ENCODE data around the gene FGF11.

FGF11 gene

GRCh38 chr17:7408252-7408727 lies 31.0 kb upstream of the FGF11 start:
- no peak for DNase-seq (ENCODE audit: low read depth)

DNA sequence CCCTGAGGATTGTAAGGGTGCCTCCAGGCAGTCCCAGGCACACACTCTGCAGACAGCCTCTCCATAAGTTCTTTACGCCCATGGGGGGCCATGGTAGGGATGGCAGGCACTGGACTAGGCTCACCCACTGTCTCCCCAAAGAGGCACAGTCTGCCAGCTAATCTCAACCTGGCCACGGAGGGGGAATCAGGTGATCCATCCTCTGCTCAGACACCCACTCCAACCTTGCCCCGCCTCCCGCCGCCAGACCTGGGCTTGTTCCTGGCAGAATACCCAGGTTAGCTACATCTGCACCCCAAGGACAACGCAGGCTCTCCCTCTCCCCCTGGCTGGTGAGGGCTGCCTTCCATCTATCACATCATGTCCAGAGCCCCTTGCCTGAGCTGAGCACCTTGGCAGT lies 30.4 kb upstream of the FGF11 start:
- no peak for DNase-seq (ENCODE audit: low read depth)

DNA sequence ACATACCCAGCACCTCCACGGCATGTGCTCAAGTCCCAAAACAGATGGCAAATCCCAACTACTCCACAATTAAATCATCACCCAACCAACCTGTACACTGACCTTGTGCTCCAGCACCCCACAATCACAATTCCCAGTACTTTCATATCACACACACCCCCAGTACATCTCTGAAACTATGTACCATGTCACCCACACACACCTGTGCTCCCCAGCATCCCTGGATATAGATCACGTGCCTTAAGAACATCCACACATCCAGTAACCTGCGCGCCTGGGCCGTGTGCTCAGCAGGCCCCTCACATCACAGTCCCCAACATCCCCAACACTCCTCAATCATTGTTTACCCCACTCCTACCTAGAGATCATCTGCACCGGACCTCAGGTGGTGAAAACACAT lies 29.6 kb upstream of the FGF11 start:
- DNase-seq (ENCODE audit: low read depth), result no peak

DNA sequence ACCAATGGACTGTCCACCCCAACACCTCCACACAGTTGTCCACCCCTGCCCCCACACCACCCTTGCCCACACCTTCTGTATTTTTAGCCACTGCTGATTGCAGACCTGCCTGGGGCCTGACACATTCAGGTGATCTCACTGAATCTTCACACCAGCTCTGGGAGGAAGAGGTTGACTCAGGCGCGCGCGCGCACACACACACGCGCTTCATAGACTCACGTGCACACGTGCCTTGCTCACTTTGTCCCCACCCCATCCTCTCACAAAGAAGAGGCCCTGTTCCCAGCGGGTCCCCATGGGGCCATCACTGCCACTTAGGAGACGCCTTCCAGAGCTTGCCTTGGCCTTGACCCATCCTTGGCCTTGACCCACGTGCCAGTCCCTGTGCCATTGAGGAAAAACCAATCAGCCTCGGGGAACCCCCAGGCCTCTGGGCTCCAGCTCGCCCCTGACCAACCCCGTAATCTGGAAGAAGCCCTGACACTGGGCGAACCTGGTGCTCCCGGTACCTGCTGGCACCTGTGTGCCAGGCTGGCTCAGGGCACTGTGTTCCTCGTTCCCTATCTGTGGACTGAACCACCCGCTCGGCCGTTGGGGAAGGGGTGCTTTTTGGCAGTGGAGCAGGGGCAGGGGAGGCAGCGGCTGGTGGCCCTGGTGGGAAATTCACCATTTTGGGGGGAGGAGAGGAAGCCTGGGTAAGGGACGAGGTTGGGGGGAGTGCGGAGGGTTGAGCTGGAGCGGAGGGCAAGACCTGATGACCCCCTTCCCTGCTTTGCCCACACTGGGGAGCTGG lies 28.5 kb upstream of the FGF11 start:
- DNase-seq (ENCODE audit: low read depth), result no peak

DNA sequence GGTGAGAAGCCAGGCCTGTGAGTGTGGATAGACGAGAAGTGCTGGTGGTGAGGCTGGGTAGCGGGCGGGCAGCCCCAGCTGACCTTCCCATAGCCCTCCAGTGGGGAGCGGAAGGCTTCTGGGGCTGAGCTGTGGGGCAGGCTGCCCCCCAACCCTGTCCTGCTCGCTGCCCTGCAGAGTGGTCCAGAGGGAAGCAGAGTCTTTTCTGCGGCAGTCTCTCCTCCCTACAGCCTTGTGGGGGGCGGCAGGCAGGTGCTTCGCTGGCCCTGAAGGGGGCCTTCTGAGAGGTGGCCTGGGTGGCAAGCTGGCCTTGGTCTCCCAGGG lies 27.9 kb upstream of the FGF11 start:
- no peak for DNase-seq (ENCODE audit: low read depth)

DNA sequence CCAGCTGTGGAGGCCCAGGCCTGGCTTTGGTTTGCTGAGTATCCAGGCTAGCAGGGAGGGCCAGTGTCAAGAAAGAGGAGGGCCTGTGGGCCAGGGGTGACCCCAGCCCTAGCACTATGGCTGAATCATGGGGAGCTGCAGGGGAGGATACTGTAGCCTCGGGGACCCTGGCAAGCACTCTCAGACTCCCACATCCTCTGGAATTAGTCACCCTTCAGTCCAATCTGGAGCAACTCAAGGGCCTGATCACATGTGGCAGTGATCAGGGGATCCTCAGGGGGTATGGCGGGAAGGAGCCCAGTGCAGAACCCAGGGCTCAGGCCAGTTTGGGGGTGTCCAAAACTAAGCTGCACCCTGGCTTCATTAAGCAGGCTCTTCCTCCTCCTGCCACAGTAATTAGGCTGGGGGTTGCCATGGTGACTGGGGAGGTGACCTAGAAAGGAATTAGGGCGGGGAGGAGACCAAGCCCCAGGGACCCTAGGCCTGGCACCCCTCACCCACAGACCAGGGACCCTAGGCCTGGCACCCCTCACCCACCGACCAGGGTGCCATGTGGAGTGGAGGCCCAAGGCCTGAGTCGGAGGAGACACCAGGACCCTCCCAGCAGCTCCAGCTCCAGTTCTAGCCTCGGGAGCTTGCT lies 25.8 kb upstream of the FGF11 start:
- DNase-seq (ENCODE audit: low read depth), result no peak

GRCh38 chr17:7414837-7415236 lies 24.5 kb upstream of the FGF11 start:
- DNase-seq (ENCODE audit: low read depth), result no peak

DNA sequence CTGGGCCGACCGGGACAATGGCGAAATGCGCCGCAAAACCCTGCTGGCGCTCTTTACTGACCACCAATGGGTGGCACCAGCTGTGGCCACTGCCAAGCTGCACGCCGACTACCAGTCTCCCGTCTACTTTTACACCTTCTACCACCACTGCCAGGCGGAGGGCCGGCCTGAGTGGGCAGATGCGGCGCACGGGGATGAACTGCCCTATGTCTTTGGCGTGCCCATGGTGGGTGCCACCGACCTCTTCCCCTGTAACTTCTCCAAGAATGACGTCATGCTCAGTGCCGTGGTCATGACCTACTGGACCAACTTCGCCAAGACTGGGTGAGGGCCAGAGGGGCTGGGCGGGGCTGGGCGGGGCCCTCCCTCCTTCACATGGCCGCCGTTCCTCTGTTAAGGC lies 23.5 kb upstream of the FGF11 start:
- DNase-seq (ENCODE audit: low read depth), result no peak

DNA sequence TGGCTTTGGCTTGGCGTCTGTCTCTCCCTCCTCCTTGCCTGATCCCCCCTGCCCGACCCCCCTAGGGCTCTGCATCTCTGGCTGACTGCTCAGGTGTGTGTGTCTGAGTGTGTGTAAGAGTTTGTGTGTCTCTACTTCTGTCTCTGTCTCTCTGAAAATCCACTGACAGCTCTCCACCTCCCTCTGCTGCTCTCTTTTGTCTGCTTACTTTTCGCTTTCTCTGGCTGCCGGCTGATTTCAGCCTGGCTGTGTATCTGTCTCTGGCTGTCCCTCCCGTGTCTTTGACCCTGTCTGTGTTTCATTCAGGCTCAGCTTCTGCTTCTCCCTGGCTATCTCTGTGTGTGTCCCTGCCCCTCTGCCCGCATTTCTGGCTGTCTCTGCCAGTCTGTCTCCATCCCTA lies 23.0 kb upstream of the FGF11 start:
- DNase-seq (ENCODE audit: low read depth), result no peak

DNA sequence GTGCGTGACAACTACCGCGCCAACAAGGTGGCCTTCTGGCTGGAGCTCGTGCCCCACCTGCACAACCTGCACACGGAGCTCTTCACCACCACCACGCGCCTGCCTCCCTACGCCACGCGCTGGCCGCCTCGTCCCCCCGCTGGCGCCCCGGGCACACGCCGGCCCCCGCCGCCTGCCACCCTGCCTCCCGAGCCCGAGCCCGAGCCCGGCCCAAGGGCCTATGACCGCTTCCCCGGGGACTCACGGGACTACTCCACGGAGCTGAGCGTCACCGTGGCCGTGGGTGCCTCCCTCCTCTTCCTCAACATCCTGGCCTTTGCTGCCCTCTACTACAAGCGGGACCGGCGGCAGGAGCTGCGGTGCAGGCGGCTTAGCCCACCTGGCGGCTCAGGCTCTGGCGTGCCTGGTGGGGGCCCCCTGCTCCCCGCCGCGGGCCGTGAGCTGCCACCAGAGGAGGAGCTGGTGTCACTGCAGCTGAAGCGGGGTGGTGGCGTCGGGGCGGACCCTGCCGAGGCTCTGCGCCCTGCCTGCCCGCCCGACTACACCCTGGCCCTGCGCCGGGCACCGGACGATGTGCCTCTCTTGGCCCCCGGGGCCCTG lies 22.2 kb upstream of the FGF11 start:
- DNase-seq (ENCODE audit: low read depth), result no peak

DNA sequence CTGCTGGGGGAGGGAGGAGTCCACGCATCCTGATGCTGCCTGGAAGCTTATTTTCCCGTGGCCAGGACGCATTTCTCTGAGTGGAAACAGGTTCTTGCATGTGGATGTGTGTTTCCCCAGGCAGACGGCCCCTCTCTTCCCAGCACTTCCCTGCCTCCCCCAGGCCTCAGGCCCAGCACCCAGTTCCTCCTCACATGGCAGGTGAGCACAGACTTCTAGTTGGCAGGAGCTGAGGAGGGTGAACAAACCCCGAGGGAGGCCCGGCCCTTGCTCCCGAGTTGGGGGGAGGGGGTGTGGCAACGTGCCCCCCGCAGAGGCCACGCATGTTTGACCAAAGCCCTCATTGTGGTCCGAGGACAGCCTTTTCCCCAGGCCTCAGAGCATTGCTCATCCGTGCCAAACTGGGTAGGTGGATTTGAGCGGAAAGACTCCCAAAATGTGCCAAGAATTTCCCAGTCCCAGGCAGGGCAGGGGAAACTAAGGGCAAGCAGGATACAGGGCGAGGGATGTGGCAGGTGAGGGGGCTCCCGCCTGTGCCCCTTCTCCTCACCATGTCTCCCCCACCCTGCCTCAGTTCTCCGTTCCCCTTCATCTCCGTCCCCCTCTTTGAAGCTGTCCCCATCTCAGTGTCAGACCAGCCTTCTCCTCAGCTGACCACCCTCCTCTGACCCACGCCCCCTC lies 20.7 kb upstream of the FGF11 start:
- no peak for DNase-seq (ENCODE audit: low read depth)

DNA sequence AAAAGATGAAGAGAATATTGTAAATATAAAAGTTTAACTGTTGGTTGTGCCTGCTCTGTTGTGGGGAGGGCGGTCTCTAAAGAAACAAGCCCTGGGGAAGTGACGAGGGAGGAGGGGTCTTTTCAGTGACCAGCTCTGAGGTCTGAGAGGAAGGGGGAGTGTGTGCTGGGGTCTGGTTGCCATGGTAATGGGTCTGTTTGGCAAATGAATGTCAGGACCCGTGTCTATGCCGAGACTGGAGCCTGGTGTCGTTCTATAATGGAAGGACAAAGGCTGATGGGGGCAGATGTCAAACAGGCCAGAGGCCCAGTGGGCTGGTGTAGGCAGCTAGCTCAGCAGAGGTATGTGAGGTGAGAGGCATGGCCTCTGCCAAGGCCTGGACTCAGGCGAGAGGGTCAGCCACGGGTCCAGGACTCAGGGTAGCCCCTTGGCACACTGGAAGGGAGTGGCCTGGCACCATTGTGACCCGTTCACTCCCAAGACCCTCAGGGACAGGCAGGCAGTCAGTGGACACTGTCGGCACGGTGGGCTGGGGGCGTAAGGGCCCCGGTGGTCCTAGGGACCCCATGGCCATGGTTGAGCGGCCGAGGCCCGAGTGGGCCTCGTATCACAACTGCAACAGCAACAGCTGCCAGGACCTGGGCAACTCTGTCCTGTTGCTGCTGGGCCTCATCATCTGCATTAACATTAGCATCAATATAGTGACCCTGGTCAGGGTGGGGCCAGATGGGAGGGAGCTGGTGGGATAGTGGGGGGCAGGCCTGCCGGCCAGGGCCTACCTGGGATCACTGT lies 19.3 kb upstream of the FGF11 start, which contains the start of gene SPEM1:
SPEM1 (plus strand) TSS at position 506 of the 792 bp plus-strand sequence; CDS start at position 567, 61 bp downstream.
- no peak for DNase-seq (ENCODE audit: low read depth)

GRCh38 chr17:7421186-7421585 lies 18.1 kb upstream of the FGF11 start:
- no peak for DNase-seq (ENCODE audit: low read depth)

- DNase-seq (ENCODE audit: low read depth), result no peak
These were observed 15.6 kb upstream of the FGF11 start for GRCh38 chr17:7423679-7424078.

DNA sequence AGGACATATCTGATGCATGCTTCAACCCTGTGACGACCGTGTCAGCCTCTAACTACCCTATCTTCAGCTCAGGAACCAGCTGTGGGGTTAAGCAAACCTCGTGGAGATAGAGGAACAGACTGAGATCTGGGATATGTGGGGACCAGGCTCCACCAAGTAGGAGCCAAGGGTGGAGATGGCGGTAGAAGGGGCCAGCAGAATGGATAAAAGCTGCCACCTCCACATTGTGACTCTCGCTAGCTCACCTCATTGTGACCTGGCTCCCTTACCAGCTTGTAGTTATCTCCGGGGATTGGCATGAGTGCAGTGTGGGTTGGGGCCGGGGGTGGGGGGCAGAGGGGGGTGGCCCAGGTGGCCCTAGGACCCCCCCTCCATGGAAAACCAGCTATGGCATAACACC lies 14.0 kb upstream of the FGF11 start, which contains the start of gene SPEM2:
SPEM2 (plus strand) TSS at position 301 of the 400 bp plus-strand sequence; CDS start at position 374, 73 bp downstream.
- no peak for DNase-seq (ENCODE audit: low read depth)

DNA sequence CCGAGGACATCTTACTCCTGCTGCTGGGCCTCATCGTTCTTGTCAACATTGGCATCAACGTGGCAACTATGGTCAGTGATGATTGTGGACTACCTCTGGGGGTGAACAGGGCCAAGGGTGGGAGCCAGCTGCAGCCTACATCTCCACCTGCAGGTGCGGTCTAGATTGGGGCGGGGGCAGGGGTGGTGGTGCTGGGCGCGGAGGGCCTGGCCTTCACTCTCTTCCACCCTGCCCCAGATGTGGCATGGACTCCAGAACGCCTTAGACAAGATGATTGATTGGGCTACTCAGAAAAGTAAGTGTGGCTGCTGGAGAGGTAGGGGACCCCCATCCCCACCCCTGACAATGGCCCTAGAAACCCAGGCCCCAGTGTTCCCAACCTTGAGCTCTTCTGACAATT lies 13.6 kb upstream of the FGF11 start:
- DNase-seq (ENCODE audit: low read depth), result no peak

- no peak for DNase-seq (ENCODE audit: low read depth)
These were observed 13.0 kb upstream of the FGF11 start for GRCh38 chr17:7426203-7426863.

DNA sequence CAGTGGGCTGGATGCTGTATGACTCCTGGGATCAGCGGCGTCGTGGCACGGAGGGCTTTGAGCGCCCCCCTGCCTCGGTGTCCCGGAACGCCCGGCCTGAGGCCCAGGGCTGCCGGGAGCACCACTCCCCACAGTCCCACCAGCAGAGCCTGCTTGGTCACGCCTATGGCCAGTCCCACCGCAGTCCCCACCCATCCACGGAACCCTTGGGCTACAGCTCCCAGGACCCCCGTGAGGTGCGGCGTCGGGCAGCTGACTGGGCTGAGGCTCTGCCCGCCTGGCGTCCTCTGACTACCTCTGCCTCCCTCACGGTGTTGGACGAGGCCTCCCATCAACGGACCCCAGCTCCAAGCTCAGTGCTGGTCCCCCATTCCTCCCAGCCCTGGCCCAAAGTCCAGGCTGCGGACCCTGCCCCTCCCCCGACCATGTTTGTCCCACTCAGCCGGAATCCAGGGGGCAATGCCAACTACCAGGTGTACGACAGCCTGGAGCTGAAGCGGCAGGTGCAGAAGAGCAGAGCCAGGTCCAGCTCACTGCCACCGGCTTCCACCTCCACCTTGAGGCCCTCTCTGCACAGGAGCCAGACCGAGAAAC lies 12.3 kb upstream of the FGF11 start:
- DNase-seq (ENCODE audit: low read depth), result no peak

DNA sequence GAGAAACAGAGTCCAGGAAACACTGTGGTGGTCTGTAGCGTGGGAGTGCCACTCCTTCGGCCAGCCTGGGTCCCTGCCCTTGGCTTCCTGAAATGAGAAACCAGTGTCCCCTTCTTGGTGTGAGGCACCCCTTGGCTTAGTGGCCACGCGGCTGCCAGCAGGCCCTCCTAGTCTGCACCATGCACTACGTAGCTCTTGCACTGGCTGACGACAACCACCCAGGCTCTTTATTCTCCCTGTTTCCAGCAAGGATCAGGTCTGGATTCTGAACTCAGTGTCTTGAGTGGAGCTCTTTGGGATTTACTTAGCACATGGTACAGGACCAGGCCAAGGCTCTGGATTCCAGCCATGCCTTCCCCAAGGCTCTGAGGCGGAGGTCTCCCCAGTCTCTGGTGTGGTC lies 11.8 kb upstream of the FGF11 start:
- no peak for DNase-seq (ENCODE audit: low read depth)

DNA sequence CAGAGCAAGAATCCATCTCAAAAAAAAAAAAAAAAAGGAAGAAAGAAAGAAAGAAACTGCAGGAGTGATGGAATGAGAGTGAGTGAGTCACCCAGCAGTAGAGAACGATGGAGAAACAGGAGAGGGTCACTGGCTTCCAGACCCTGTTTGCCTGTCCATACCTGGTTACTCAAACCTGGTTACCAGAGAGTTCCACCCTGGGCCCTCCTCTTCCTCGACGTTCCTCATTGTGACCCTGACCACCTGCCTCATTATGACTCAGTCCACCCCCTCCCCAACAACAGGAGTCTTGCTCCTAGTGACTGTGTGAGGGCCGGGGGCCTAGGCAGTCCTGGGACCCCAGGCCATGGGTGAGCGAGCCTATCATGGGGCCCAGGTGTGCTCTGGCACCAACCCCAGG lies 10.8 kb upstream of the FGF11 start, which contains the start of gene SPEM3:
SPEM3 (plus strand) TSS at position 301 of the 400 bp plus-strand sequence; CDS start at position 347, 46 bp downstream.
- no peak for DNase-seq (ENCODE audit: low read depth)

DNA sequence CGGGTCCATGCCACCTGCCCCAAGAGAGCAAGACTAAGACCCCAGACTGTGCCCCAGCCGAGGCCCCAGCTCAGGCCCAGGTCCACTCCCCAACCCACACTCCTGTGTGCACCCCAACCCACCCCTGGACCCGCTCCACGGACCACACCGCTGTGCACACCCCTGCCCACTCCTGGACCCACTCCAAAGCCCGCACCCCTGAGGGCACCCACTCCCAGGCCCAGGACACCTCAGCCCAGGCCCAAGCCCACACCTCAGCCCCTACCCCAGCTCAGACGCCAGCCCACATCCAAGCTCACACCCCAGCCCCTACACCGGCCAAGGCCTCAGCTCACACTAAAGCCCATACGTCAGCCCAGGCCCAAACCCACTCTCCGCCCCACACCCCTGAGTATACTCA lies 9.6 kb upstream of the FGF11 start:
- no peak for DNase-seq (ENCODE audit: low read depth)
